Activated naive CD8-positive, alpha-beta T cell treated with anti-CD3 and anti-CD28 coated beads, Interleukin-2, amount 50 U/mL, for 24 hours (primary cell): Measurements from ENCODE around the gene TUBA4A.
"Not testable (repeated sequence)": the region's sequence is repeated elsewhere in the genome, so short reads cannot be mapped to it uniquely, and the experiment has no call there.

Experiments used
- ATAC-seq: fragments of 150-1000 bp; cut with Tn5 transposase; one replicate; pipeline ENCODE4 v1.10.0; 2021
- DNase-seq: peaks from one replicate; pipeline ENCODE4 v3.0.0; 2021
- H3K27ac Mint-ChIP-seq: one replicate; pipeline ENCODE4 v1.8.0; 2021; ENCODE audit warnings: mild to moderate bottlenecking, mixed read lengths
- H3K27me3 Mint-ChIP-seq: one replicate; pipeline ENCODE4 v1.8.0; 2021; ENCODE audit warnings: mixed read lengths
- H3K36me3 Mint-ChIP-seq: one replicate; pipeline ENCODE4 v1.8.0; 2021; ENCODE audit warnings: low read depth, mixed read lengths
- H3K4me1 Mint-ChIP-seq: one replicate; pipeline ENCODE4 v1.8.0; 2021; ENCODE audit warnings: mixed read lengths
- H3K4me3 Mint-ChIP-seq: one replicate; pipeline ENCODE4 v1.8.0; 2021; ENCODE audit warnings: mild to moderate bottlenecking, moderate library complexity, mixed read lengths
- H3K9me3 Mint-ChIP-seq: one replicate; pipeline ENCODE4 v1.8.0; 2021; ENCODE audit warnings: mixed read lengths

TUBA4A gene

GRCh38 chr2:219209236-219210195, 44.2 kb downstream of the TUBA4A start:
- DNase-seq (no peak), ATAC-seq (no peak)
- peak overlapping the region; percentile 74 for H3K27ac Mint-ChIP-seq
- H3K36me3 Mint-ChIP-seq: peaks cover 24% of the 10 kb centered on the region
- H3K27me3 Mint-ChIP-seq: no peaks in the 10 kb centered on the region
- H3K9me3 Mint-ChIP-seq: peaks cover 1% of the 10 kb centered on the region
- peaks cover 48% of the 10 kb centered on the region for H3K4me1 Mint-ChIP-seq
- H3K4me3 Mint-ChIP-seq: peak overlapping the region; percentile 12

GRCh38 chr2:219207884-219208740, 45.6 kb downstream of the TUBA4A start:
- peak overlapping the region; percentile 85 for H3K4me3 Mint-ChIP-seq
- ATAC-seq: no peak
- peaks cover 4% of the 10 kb centered on the region for H3K9me3 Mint-ChIP-seq
- no peak for DNase-seq
- H3K36me3 Mint-ChIP-seq: peaks cover 19% of the 10 kb centered on the region
- H3K27me3 Mint-ChIP-seq: no peaks in the 10 kb centered on the region
- H3K27ac Mint-ChIP-seq: peak overlapping the region; percentile 74
- H3K4me1 Mint-ChIP-seq: peaks cover 48% of the 10 kb centered on the region

GRCh38 chr2:219207134-219207883, 46.4 kb downstream of the TUBA4A start:
- peaks cover 4% of the 10 kb centered on the region for H3K9me3 Mint-ChIP-seq
- peak overlapping the region; percentile 85 for H3K4me3 Mint-ChIP-seq
- peaks cover 48% of the 10 kb centered on the region for H3K4me1 Mint-ChIP-seq
- H3K36me3 Mint-ChIP-seq: peaks cover 18% of the 10 kb centered on the region
- no peaks in the 10 kb centered on the region for H3K27me3 Mint-ChIP-seq
- peak overlapping the region; percentile 71 for H3K27ac Mint-ChIP-seq
- ATAC-seq (no peak), DNase-seq (no peak)

- H3K27ac Mint-ChIP-seq: peak within 1 kb of the TSS; percentile 89
- DNase-seq (peak; percentile 96), ATAC-seq (peak; percentile 97)
- peaks cover 48% of the 10 kb centered on the region for H3K4me1 Mint-ChIP-seq
- H3K27me3 Mint-ChIP-seq: no peaks in the 10 kb centered on the region
- H3K36me3 Mint-ChIP-seq: peaks cover 15% of the 10 kb centered on the region
- H3K4me3 Mint-ChIP-seq: peak within 1 kb of the TSS; percentile 85
- peaks cover 4% of the 10 kb centered on the region for H3K9me3 Mint-ChIP-seq
Observed at GRCh38 chr2:219206328-219207133, 47.2 kb downstream of the TUBA4A start, which contains the start of gene ZFAND2B. TSS of gene ZFAND2B (plus strand) at chr2:219206782. CDS start at chr2:219206988, 206 bp downstream.

GRCh38 chr2:219205981-219206327, 47.8 kb downstream of the TUBA4A start:
- peaks cover 6% of the 10 kb centered on the region for H3K9me3 Mint-ChIP-seq
- no peak for DNase-seq
- no peaks in the 10 kb centered on the region for H3K27me3 Mint-ChIP-seq
- no peak for ATAC-seq
- H3K4me3 Mint-ChIP-seq: peak overlapping the region; percentile 85
- peaks cover 12% of the 10 kb centered on the region for H3K36me3 Mint-ChIP-seq
- H3K27ac Mint-ChIP-seq: peak overlapping the region; percentile 89
- H3K4me1 Mint-ChIP-seq: peaks cover 44% of the 10 kb centered on the region

GRCh38 chr2:219205165-219205538, 48.6 kb downstream of the TUBA4A start:
- peaks cover 11% of the 10 kb centered on the region for H3K36me3 Mint-ChIP-seq
- H3K27me3 Mint-ChIP-seq: no peaks in the 10 kb centered on the region
- ATAC-seq (no peak), DNase-seq (no peak)
- peaks cover 42% of the 10 kb centered on the region for H3K4me1 Mint-ChIP-seq
- H3K9me3 Mint-ChIP-seq: peaks cover 8% of the 10 kb centered on the region
- H3K4me3 Mint-ChIP-seq: no peak overlapping the region
- H3K27ac Mint-ChIP-seq: no peak overlapping the region

GRCh38 chr2:219204425-219205164, 49.1 kb downstream of the TUBA4A start:
- H3K4me1 Mint-ChIP-seq: peaks cover 40% of the 10 kb centered on the region
- H3K27me3 Mint-ChIP-seq: no peaks in the 10 kb centered on the region
- no peak overlapping the region for H3K4me3 Mint-ChIP-seq
- H3K27ac Mint-ChIP-seq: no peak overlapping the region
- DNase-seq (no peak), ATAC-seq (no peak)
- H3K9me3 Mint-ChIP-seq: peaks cover 8% of the 10 kb centered on the region
- peaks cover 6% of the 10 kb centered on the region for H3K36me3 Mint-ChIP-seq

GRCh38 chr2:219201331-219201730, 52.4 kb downstream of the TUBA4A start:
- Mint-ChIP-seq H3K27ac (peak overlapping the region; percentile 88), H3K4me1 (peaks cover 26% of the 10 kb centered on the region)
- DNase-seq, H3K9me3 Mint-ChIP-seq, H3K36me3 Mint-ChIP-seq, H3K4me3 Mint-ChIP-seq, ATAC-seq, H3K27me3 Mint-ChIP-seq: not testable (repeated sequence)

- DNase-seq: peak; percentile 49
- peak overlapping the region; percentile 82 for H3K4me3 Mint-ChIP-seq
- peaks cover 22% of the 10 kb centered on the region for H3K4me1 Mint-ChIP-seq
- not testable (repeated sequence) for H3K27me3 Mint-ChIP-seq, H3K36me3 Mint-ChIP-seq, ATAC-seq, H3K9me3 Mint-ChIP-seq
- peak overlapping the region; percentile 88 for H3K27ac Mint-ChIP-seq
Observed at GRCh38 chr2:219200502-219201326, 53.0 kb downstream of the TUBA4A start.
